Right cardiac atrium (tissue), 5 donors: ENCODE measurements around the gene RICTOR. TPM values are rescaled to one million over a fixed set of nuclear protein-coding genes. Genes with fewer than 3 reads are reported as not detected.

ENCODE experiments used
- ATAC-seq, 2 donors: fragments of 200-7000 bp; cut with Tn5 transposase; one replicate each; pipeline versions ENCODE4 v1.8.0 to v1.9.1; 2020; ENCODE audit warnings: moderate library complexity in 2 of 2, mild to moderate bottlenecking in 1 of 2
- DNase-seq, 3 donors: peaks; one replicate each; pipeline ENCODE4 v3.0.0-alpha.2; 2020
- H3K27ac ChIP-seq: one replicate; pipeline ENCODE4 v1.5.1; 2013; ENCODE audit warnings: mild to moderate bottlenecking, low read length, control low read depth, moderate library complexity
- H3K27me3 ChIP-seq: one replicate; pipeline ENCODE4 v1.6.1; 2013; ENCODE audit not compliant: control insufficient read depth, insufficient read depth
- H3K4me1 ChIP-seq: one replicate; pipeline ENCODE4 v1.6.1; 2013; ENCODE audit warnings: low read length; ENCODE audit not compliant: control insufficient read depth, insufficient read depth
- H3K4me3 ChIP-seq: one replicate; pipeline ENCODE4 v1.5.1; 2013; ENCODE audit warnings: low read length, control low read depth
- H3K9me3 ChIP-seq: one replicate; pipeline ENCODE4 v1.6.1; 2013; ENCODE audit warnings: low read length; ENCODE audit not compliant: control insufficient read depth
- WGBS: extraction: QIAGEN DNeasy Blood & Tissue Kit; methylation state at CpG from one replicate; pipeline ENCODE4 v1.1.7; 2013; 5-methylcytosine and 5-hydroxymethylcytosine counted together
- intact Hi-C, 4 donors: fragments of 100-400 bp; cut with DNase I; formaldehyde crosslinking; loops; one replicate each; pipeline versions ENCODE4 v1.11.0 to v1.14.0; 2022 to 2023
- polyA plus RNA-seq: library from polyadenylated mRNA; stranded (reverse); fragments of 200-250 nt; gene quantifications from one replicate; pipeline ENCODE4 v1.2.3, GENCODE V29; 2013
- total RNA-seq, 4 donors: library from RNA; stranded (reverse); fragmentation: NEBNext Ultra II Directional; extraction: Animal tissue kit (Norgen Biotek cat#: 25700); gene quantifications; one replicate each; pipeline ENCODE4 v1.2.1, GENCODE V29; 2021
- donor health status: healthy with polysubstance abuse.
- donor health status: DM: no; HTN: yes; CAD: no.
- donor health status: DM: no; HTN: no; CAD: no.
- donor health status: DM: no; HTN: yes; CAD: no; lungs with severe emphysema.
- donor health status: DM: yes; HTN: yes; CAD: no.

Gene RICTOR
- total and polyA plus RNA-seq, 5 donors: 6.6 to 43.1 (median 28.8) TPM

GRCh38 chr5:39113354-39113953 lies 39.3 kb upstream of the RICTOR start:
- intact Hi-C loops: no loop called here
- Histone ChIP-seq H3K4me3 (no peak overlapping the region), H3K4me1 (no peaks in the 10 kb centered on the region), H3K27me3 (no peaks in the 10 kb centered on the region), H3K9me3 (no peaks in the 10 kb centered on the region), H3K27ac (no peak overlapping the region)
- ATAC-seq (no peak), DNase-seq (no peak)
- 84% methylated on average over 4 of the region's 4 CpGs for WGBS

- no peak overlapping the region for H3K4me3 ChIP-seq
- no peaks in the 10 kb centered on the region for H3K4me1 ChIP-seq
- 75% methylated on average over 2 of the region's 2 CpGs for WGBS
- ATAC-seq (no peak), DNase-seq (no peak)
- no peak overlapping the region for H3K27ac ChIP-seq
- intact Hi-C loops: no loop called here
- H3K27me3 ChIP-seq: no peaks in the 10 kb centered on the region
- H3K9me3 ChIP-seq: no peaks in the 10 kb centered on the region
Measured at GRCh38 chr5:39109606-39110005, 35.4 kb upstream of the RICTOR start.

GRCh38 chr5:39108987-39109386 lies 34.8 kb upstream of the RICTOR start:
- no peak overlapping the region for H3K27ac ChIP-seq
- 63% methylated on average over 3 of the region's 3 CpGs for WGBS
- H3K27me3 ChIP-seq: no peaks in the 10 kb centered on the region
- no peak for DNase-seq
- no peaks in the 10 kb centered on the region for H3K4me1 ChIP-seq
- no peaks in the 10 kb centered on the region for H3K9me3 ChIP-seq
- no peak for ATAC-seq
- H3K4me3 ChIP-seq: no peak overlapping the region
- intact Hi-C loops: no loop called here

- Histone ChIP-seq H3K4me3 (no peak overlapping the region), H3K9me3 (no peaks in the 10 kb centered on the region), H3K4me1 (no peaks in the 10 kb centered on the region), H3K27me3 (no peaks in the 10 kb centered on the region), H3K27ac (no peak overlapping the region)
- intact Hi-C loops: no loop called here
- ATAC-seq (no peak), DNase-seq (no peak)
Measured at GRCh38 chr5:39107350-39107749, 33.2 kb upstream of the RICTOR start.

DNA sequence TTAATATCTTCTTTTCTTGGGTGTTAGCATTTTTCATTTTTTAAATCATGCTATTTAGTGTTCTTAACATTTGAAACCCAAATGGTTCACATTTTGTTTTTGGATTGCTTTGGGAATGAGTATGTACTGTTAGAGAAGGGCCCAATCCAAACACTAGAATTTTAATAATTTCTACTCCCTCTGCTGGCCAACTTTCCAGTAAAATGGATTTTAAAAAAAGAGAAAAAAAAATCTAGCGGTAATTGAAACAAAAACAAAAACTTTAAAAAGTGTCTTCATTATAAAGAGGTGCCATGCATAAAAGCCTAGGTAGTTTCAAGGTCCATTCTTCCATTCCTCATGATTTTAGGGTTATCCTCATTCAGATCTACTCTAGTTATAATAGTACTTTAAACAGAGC lies 32.1 kb upstream of the RICTOR start:
- Histone ChIP-seq H3K27ac (no peak overlapping the region), H3K27me3 (no peaks in the 10 kb centered on the region), H3K4me3 (no peak overlapping the region), H3K4me1 (no peaks in the 10 kb centered on the region), H3K9me3 (no peaks in the 10 kb centered on the region)
- 63% methylated on average over 1 of the region's 1 CpG for WGBS
- intact Hi-C loops: no loop called here
- DNase-seq: no peak
- ATAC-seq: no peak

GRCh38 chr5:39104221-39104620 lies 30.0 kb upstream of the RICTOR start:
- ATAC-seq (no peak), DNase-seq (no peak)
- Histone ChIP-seq H3K4me3 (no peak overlapping the region), H3K9me3 (peaks cover 5% of the 10 kb centered on the region), H3K27ac (no peak overlapping the region), H3K4me1 (no peaks in the 10 kb centered on the region), H3K27me3 (no peaks in the 10 kb centered on the region)
- WGBS: 68% methylated on average over 1 of the region's 1 CpG
- intact Hi-C loops: no loop called here

DNA sequence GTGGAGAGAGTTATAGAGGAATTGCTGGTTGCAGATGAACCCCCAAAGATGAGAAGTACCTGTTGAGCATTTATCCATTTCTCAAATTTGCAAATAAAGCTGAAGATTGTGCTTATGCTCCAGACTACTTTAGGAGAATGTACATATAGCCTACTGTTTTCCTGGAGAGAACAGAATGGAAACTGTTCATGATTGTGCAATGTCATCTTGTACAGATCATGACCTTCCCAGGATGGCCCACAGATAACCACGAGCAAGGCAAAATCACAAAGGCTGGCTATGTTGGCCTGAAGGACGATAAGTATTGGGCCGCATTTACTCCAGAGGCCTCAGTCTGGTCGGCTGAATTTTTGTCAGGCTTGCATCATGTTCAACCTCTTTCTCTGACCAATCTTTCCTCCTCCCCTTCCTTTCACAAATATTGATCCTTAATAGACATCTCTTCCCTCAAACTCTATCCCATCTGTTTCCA lies 28.5 kb upstream of the RICTOR start:
- DNase-seq (no peak), ATAC-seq (no peak)
- H3K9me3 ChIP-seq: peaks cover 5% of the 10 kb centered on the region
- no peaks in the 10 kb centered on the region for H3K4me1 ChIP-seq
- H3K4me3 ChIP-seq: no peak overlapping the region
- 83% methylated on average over 4 of the region's 4 CpGs for WGBS
- no peaks in the 10 kb centered on the region for H3K27me3 ChIP-seq
- intact Hi-C loops: no loop called here
- H3K27ac ChIP-seq: no peak overlapping the region

GRCh38 chr5:39100851-39101396 lies 26.7 kb upstream of the RICTOR start:
- Histone ChIP-seq H3K27me3 (no peaks in the 10 kb centered on the region), H3K4me1 (no peaks in the 10 kb centered on the region), H3K27ac (no peak overlapping the region), H3K9me3 (peaks cover 5% of the 10 kb centered on the region), H3K4me3 (no peak overlapping the region)
- ATAC-seq: no peak
- WGBS: 83% methylated on average over 7 of the region's 7 CpGs
- intact Hi-C loops: no loop called here
- DNase-seq: no peak

DNA sequence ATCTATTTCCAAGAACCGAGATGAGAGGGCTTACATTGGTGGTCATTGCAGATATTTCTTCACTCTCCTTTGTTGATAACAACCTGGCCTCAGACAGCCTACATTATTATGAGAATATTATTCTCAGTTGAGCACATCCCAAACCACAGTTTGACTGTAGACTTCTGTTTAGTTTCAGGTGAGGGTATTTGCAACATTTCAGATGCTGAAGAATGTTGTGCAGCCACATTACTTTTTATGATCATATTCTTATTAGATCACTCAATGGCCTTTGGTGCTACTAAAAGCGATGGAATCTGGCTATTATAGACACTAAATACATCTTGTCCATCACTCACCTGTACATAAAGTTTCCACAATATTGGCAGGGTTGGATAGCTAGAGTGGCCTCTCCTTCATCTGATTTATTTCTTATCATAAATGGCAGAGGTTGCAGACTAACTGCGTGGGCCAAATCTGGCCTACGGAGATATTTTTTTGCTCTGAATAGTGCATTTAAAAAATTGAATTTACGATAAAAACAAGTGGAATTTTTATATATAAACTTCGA lies 26.2 kb upstream of the RICTOR start:
- DNase-seq (no peak), ATAC-seq (no peak)
- intact Hi-C loops: no loop called here
- H3K4me3 ChIP-seq: no peak overlapping the region
- H3K9me3 ChIP-seq: peaks cover 5% of the 10 kb centered on the region
- no peaks in the 10 kb centered on the region for H3K4me1 ChIP-seq
- H3K27me3 ChIP-seq: no peaks in the 10 kb centered on the region
- no peak overlapping the region for H3K27ac ChIP-seq
- 88% methylated on average over 6 of the region's 6 CpGs for WGBS

GRCh38 chr5:39099831-39100230 lies 25.6 kb upstream of the RICTOR start:
- Histone ChIP-seq H3K27ac (no peak overlapping the region), H3K4me1 (no peaks in the 10 kb centered on the region), H3K4me3 (no peak overlapping the region), H3K9me3 (peaks cover 5% of the 10 kb centered on the region), H3K27me3 (no peaks in the 10 kb centered on the region)
- intact Hi-C loops: no loop called here
- DNase-seq: no peak
- no peak for ATAC-seq

DNA sequence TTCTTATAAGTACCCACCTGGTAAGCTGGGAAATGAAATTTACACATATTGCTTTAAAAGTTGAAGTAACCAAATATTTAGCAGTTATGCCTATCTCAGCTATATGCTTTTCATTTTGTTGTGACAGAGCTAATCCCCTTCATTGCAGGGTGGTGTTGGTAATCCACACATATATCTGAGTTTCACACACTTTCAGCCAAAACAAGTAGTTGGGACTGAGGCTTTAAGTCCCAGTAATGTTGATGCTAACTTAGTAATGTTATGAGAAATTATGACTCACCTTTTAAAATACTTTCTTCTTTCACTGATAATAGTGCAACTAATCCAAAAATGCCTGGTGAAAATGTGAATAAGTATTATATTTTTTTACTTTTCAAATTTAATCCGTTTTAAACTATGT lies 19.2 kb upstream of the RICTOR start:
- Histone ChIP-seq H3K9me3 (no peaks in the 10 kb centered on the region), H3K4me3 (no peak overlapping the region), H3K27ac (no peak overlapping the region), H3K4me1 (no peaks in the 10 kb centered on the region), H3K27me3 (no peaks in the 10 kb centered on the region)
- no peak for DNase-seq
- intact Hi-C loops: no loop called here
- 43% methylated on average over 1 of the region's 1 CpG for WGBS
- no peak for ATAC-seq
